Activated B cell treated with CpG ODN at 0.5 μM for 24 hours (primary cell): ENCODE measurements around the gene PALLD. TPM values are rescaled to one million over a fixed set of nuclear protein-coding genes. Genes with fewer than 3 reads are reported as not detected.

Experiments
- ATAC-seq: fragments of 200-7000 bp; cut with Tn5 transposase; one replicate; pipeline ENCODE4 v1.10.0; 2021; ENCODE audit warnings: low read depth, mild to moderate bottlenecking, moderate library complexity
- CTCF ChIA-PET: fragments of 350-600 bp; sonication (Branson Sonifier 250); formaldehyde crosslinking; loops from one replicate; lab custom pipeline; 2021; ENCODE audit warnings: antibody characterized with exemption; lab: Charles Lee
- POLR2A ChIA-PET: fragments of 350-600 bp; sonication (Branson Sonifier 250); formaldehyde crosslinking; loops from one replicate; lab custom pipeline; 2021; ENCODE audit warnings: antibody characterized with exemption; lab: Charles Lee
- DNase-seq: peaks from one replicate; pipeline ENCODE4 v3.0.0; 2022
- H3K27ac Mint-ChIP-seq: one replicate; pipeline ENCODE4 v1.8.0; 2020; ENCODE audit warnings: mixed read lengths
- H3K27me3 Mint-ChIP-seq: one replicate; pipeline ENCODE4 v1.8.0; 2021; ENCODE audit warnings: mixed read lengths
- H3K36me3 Mint-ChIP-seq: one replicate; pipeline ENCODE4 v1.8.0; 2021; ENCODE audit warnings: low read depth, mixed read lengths
- H3K4me1 Mint-ChIP-seq: one replicate; pipeline ENCODE4 v1.8.0; 2021; ENCODE audit warnings: mixed read lengths
- H3K4me3 Mint-ChIP-seq: one replicate; pipeline ENCODE4 v1.8.0; 2020; ENCODE audit warnings: mild to moderate bottlenecking, mixed read lengths
- H3K9me3 Mint-ChIP-seq: one replicate; pipeline ENCODE4 v1.8.0; 2020; ENCODE audit warnings: mixed read lengths
- CTCF ChIP-seq: fragments of 200-600 bp; IDR thresholded peaks from one replicate; pipeline ENCODE4 v1.8.0; 2022; ENCODE audit warnings: antibody characterized with exemption, mild to moderate bottlenecking
- intact Hi-C: fragments of 100-400 bp; cut with micrococcal nuclease; formaldehyde crosslinking; loops from one replicate; pipeline ENCODE4 v1.15.1; 2024
- total RNA-seq: library from RNA; stranded (reverse); gene quantifications from 2 replicates; pipeline ENCODE4 v1.2.3, GENCODE V29; 2022

Gene PALLD
- total RNA-seq, 1 donor from 2014 or later: 0.44 TPM

- H3K27ac Mint-ChIP-seq: no peak overlapping the region
- ATAC-seq (no peak), DNase-seq (no peak)
- no peaks in the 10 kb centered on the region for H3K36me3 Mint-ChIP-seq
- intact Hi-C loops: no loop called here
- H3K4me3 Mint-ChIP-seq: no peak overlapping the region
- H3K9me3 Mint-ChIP-seq: peaks cover 3% of the 10 kb centered on the region
- CTCF ChIA-PET: no interaction called here
- H3K4me1 Mint-ChIP-seq: no peaks in the 10 kb centered on the region
- POLR2A ChIA-PET: no interaction called here
- TF ChIP-seq CTCF: no peak
- peaks cover 2% of the 10 kb centered on the region for H3K27me3 Mint-ChIP-seq
Measured at GRCh38 chr4:168575473-168575872, 78.6 kb downstream of the PALLD start.

GRCh38 chr4:168577624-168578023 lies 80.8 kb downstream of the PALLD start:
- Mint-ChIP-seq H3K36me3 (no peaks in the 10 kb centered on the region), H3K27me3 (peaks cover 2% of the 10 kb centered on the region), H3K9me3 (peaks cover 10% of the 10 kb centered on the region), H3K4me1 (no peaks in the 10 kb centered on the region), H3K4me3 (no peak overlapping the region), H3K27ac (no peak overlapping the region)
- intact Hi-C loops: no loop called here
- CTCF ChIA-PET: no interaction called here
- POLR2A ChIA-PET: no interaction called here
- ATAC-seq: no peak
- DNase-seq: no peak
- no peak for TF ChIP-seq CTCF

- no peaks in the 10 kb centered on the region for H3K4me1 Mint-ChIP-seq
- peaks cover 4% of the 10 kb centered on the region for H3K27me3 Mint-ChIP-seq
- intact Hi-C loops: no loop called here
- H3K9me3 Mint-ChIP-seq: peaks cover 10% of the 10 kb centered on the region
- no peaks in the 10 kb centered on the region for H3K36me3 Mint-ChIP-seq
- no peak overlapping the region for H3K27ac Mint-ChIP-seq
- DNase-seq (no peak), ATAC-seq (no peak)
- H3K4me3 Mint-ChIP-seq: no peak overlapping the region
- TF ChIP-seq CTCF: no peak
- ChIA-PET POLR2A (no interaction called here), CTCF (no interaction called here)
Measured at GRCh38 chr4:168580228-168580627, 83.4 kb downstream of the PALLD start.

GRCh38 chr4:168584321-168584771 lies 87.5 kb downstream of the PALLD start:
- Mint-ChIP-seq H3K27me3 (peaks cover 14% of the 10 kb centered on the region), H3K36me3 (no peaks in the 10 kb centered on the region), H3K27ac (no peak overlapping the region), H3K9me3 (peaks cover 7% of the 10 kb centered on the region), H3K4me1 (no peaks in the 10 kb centered on the region), H3K4me3 (no peak overlapping the region)
- DNase-seq (no peak), ATAC-seq (no peak)
- intact Hi-C loops: loop anchor here (2.0 kb wide), 1 partner anchor 982 kb away; no protein-coding TSS in a partner anchor
- TF ChIP-seq CTCF: no peak
- ChIA-PET CTCF (no interaction called here), POLR2A (no interaction called here)

GRCh38 chr4:168585168-168586091 lies 88.6 kb downstream of the PALLD start:
- no peak for ATAC-seq

More at GRCh38 chr4:168585168-168586091, 88.6 kb downstream of the PALLD start:
- Mint-ChIP-seq H3K36me3 (no peaks in the 10 kb centered on the region), H3K9me3 (peaks cover 7% of the 10 kb centered on the region), H3K27ac (no peak overlapping the region), H3K4me1 (no peaks in the 10 kb centered on the region), H3K4me3 (no peak overlapping the region), H3K27me3 (peaks cover 14% of the 10 kb centered on the region)
- ChIA-PET CTCF (interaction anchor here (0.8 kb wide), 1 partner anchor 336 kb away, joined by 3 read pairs; no protein-coding TSS in a partner anchor), POLR2A (no interaction called here)
- TF ChIP-seq CTCF: no peak
- DNase-seq: no peak
- intact Hi-C loops: loop anchor here (1.0 to 5.0 kb wide), 3 partner anchors 332 to 981 kb away; no protein-coding TSS in a partner anchor
